HG03108 (cell line): ENCODE data around the gene EDAR.

Experiments used
- ATAC-seq: cut with Tn5 transposase; IDR thresholded peaks from one replicate; pipeline ENCODE4 v1.9.1; 2021; ENCODE audit warnings: moderate library complexity; ENCODE audit not compliant: unreplicated experiment

EDAR gene

DNA sequence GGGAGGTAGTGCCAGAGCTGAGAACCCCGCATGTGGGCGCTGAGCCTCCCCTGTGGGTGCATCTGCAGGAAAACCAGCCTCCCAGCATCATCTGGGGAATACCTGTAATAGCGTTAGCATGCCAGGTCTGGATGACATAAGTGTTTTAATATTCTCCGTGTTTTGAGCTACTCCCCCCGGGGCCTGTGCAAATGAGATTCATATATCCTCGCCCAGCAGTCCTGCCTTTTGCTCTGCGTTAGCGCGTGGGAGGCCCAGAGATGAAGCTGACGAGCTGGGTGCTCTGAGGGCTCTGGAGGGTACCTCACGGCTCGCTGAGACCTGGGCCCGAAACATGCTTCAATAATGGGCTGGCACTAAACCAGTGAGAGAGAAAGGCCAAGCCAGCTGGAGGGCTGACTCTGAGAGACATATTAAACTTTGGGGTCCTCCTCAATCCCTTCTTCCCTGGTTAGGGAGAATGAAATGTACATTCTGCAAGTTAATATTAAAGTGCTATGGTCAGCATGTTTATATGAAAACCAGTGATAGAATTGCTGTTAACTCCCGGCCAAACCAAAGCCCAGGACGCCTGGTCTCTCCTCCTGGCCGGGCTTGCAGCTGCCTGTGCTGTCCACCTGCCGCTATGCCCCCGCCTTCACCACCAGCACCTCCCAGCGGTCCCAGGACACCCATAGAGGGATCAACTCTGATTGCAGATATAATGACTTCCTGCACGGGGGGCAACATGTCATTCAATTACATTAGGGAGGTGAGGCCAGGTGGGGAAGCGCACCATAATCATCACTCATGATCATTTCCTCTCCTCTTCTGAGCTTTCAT lies 77.0 kb downstream of the EDAR start:
- ATAC-seq: no peak

GRCh38 chr2:108911401-108911800 lies 77.6 kb downstream of the EDAR start:
- ATAC-seq: no peak

GRCh38 chr2:108910541-108911396 lies 78.3 kb downstream of the EDAR start:
- no peak for ATAC-seq

DNA sequence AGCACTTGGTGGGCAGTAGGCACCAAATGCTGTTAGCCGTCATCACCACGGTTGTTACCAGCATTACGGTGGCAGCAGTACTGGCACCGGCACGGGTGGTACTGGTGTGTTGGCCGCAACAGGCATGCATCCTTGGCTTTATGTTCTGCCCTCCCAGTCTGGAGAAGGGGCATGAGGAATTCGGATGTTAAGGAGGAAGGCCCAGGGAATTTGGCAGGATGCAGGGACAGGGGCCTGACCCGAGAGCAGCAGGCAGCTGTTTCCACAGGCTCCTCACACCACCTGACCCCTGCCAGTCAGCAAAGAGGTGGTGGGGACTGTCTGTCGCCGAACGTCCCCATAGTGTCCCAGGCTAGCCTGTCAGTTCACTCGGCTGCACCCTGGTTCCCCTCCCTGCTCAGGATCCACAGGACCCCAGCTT lies 79.0 kb downstream of the EDAR start:
- ATAC-seq: no peak

GRCh38 chr2:108909275-108909823 lies 79.7 kb downstream of the EDAR start:
- ATAC-seq: no peak

DNA sequence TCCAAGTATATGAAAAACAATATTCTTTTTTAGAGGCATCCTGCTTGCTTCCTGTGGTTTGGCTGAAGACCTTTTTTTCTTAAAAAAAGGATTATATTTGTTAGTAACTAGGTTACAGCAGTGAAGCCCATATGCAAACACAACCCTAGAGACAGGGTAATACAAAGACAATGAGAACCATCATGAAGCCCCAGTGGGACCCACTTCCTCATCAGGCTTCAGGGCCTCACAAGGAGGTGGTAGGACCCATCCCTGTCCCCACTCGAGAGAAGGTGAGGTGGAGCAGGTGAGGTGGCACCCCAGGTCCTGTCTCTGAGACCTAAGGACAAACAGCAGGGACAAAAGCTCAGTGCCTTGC lies 80.3 kb downstream of the EDAR start:
- ATAC-seq: no peak

GRCh38 chr2:108907822-108908712 lies 81.0 kb downstream of the EDAR start:
- no peak for ATAC-seq

DNA sequence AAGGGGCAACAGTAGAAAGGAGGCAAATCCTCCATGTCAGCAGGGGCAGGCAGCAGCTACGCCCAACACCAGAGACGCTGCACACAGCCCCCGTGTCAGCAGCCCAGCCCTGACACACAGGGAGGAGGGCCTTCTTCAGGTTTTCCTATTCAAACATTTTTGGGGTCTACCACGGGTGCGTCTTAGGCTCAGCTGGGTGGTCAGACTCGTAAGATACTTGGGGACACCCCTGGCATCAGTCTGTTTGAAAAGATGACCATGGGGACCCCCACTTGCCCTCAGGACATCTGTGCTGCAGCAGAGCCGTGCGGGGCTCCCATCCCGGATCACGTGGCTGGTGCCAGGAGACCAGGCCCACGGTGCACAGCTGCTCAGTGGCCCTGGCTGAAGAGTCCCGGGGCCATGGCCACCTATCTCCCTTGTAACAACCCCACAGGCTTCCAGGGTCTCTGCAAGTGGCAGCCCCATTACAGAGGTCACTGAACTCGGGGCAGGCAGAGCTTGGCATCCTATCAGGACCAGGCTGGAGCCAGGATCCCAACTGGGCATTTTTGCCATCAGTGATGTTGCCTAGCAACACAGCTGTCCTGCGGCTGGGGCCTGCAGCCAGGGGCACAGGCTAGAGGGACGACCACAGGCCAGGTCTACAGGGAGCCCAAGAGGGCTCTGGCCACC lies 82.5 kb downstream of the EDAR start:
- no peak for ATAC-seq

DNA sequence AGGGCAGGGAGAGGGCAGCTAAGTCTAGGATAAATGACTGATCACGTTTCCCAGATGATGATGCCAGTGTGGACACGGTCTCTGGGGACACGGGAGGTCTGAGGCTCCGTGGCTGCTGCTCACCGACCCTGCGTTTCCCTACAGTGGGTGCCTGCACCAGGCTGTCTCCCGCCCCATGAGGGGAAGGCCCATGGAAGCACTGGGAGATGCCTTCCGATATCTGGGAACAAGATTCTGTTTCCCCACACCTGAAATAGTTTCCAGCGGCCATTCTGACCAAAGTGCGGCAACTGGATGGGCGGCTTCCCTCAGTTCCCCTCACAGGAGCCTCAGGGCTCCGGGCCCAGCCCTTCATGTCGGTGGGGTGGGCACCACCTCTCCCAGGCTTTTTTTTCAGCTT lies 83.1 kb downstream of the EDAR start:
- no peak for ATAC-seq

DNA sequence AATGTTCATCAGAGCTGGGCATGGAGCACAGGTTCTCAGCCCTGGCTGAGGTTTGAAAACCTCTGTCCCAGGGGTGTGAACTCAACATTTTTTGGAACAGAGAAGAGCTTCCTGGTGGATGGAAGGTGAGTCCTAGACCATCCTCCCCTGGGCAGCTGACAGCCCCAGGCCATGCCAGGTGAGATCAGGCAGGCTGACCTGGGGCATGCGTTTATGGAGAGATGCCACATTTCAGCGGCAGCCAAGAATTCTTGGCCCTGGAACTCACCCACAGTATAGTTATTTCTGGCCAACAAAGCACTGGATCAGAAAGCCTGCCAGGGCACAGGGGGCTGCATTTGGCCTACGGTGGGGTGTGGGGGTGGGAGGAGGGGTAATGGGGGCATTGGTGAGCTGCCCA lies 83.8 kb downstream of the EDAR start:
- ATAC-seq: no peak

DNA sequence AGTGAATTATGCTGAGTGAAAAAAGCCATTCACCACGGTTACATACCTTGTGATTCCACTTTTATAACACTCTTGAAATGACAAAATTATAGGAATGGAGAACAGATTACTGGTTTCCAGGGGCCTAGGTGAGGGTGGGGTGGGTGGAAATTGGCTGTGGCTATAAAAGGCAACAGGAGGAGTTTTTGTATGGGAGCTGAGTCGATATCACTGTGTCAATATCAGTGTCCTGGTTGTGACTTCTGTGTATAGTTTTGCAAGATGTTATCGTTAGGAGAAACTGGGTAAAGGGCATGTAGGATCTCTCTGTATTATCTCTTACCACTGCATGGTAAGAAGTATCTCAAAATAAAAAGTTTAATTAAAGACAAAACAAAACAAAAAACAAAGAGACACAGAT lies 84.3 kb downstream of the EDAR start:
- no peak for ATAC-seq

GRCh38 chr2:108898315-108899082 lies 90.5 kb downstream of the EDAR start:
- ATAC-seq: no peak

GRCh38 chr2:108896741-108897140 lies 92.3 kb downstream of the EDAR start:
- no peak for ATAC-seq

- ATAC-seq: no peak
These were observed 93.8 kb downstream of the EDAR start for GRCh38 chr2:108895188-108895587.

DNA sequence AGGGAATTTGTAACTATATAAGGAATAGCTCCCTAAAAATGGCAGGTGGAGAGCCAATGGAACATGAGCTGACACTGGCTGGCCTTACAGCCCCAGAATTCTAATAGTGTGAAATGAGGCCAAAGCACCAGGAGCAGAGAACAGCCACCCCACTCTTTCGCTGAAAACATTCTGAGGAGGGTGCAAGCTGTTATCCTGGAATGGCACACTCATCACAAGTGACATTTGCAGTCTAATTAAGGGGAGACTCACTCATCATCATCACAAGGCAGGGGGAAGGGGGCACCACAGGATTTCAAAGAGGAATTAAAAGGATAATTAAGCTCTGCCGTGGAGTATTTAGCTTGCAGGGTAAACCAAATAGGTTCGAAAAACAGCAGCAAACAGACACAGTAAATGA lies 94.3 kb downstream of the EDAR start:
- ATAC-seq: no peak

DNA sequence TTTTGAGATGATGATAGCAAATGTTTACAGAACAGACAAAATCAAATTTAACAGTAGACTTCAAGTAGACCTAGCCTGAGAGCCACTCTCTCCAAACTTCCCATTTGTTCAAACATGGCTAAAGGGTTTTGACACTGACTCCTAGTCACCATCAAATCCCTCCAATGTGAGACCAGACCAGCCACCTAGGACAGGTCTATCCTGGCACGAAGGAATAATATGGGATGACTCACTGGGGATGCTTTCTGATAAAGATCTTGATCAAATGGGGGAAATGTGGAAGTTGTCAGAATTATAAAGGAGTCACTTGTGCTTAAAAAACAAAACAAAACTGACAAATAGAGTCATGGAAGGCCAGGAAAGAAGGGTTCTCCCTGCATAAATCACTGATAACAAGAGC lies 95.7 kb downstream of the EDAR start:
- ATAC-seq: no peak

GRCh38 chr2:108889907-108890306 lies 99.1 kb downstream of the EDAR start:
- no peak for ATAC-seq

DNA sequence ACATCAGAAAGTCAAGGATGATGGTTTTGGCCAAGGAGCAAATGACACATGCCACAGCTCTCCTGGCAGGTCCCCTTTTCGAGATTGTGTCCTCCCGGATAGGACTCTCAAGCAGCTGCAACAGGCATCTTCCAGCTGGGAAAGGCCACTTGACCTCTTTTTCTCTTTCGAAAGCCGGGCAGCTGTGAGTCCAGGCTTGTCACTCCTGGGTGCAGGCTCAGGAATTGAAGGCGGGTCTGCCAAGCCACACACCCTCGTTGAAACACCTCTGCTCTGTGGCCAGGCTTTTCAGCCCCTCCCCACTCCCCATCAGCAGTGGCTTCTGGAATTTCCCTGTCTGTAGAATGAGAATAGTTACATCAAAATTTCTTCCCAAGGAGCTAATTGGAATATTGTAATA lies 104.4 kb downstream of the EDAR start:
- no peak for ATAC-seq

DNA sequence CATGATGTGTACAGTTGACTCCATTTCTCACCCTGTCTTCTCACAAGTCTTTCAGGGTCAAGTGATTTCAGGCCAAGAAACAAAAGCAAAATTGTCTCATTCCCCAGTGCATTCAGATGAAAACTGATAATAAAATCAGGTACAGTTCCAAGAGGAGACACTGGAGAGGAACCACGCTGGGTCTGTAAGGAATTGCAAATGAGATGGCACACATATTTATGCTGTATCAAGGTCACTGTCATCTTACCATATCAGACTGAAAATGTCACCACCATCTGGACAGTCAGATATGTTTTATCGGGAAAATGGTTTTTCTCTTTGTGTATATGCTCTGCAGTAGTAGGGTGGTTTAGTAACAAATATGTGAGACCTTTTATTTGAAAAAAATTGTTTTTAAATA lies 110.7 kb downstream of the EDAR start:
- no peak for ATAC-seq

- no peak for ATAC-seq
These were observed 111.5 kb downstream of the EDAR start for GRCh38 chr2:108877506-108877905.
